Measurements from ENCODE around the gene LHFPL6. TPM values are rescaled to one million over a fixed set of nuclear protein-coding genes. Genes with fewer than 3 reads are reported as not detected.

LHFPL6 gene
- total and polyA plus RNA-seq, 12 donors: 41.5 to 65.8 (median 55.4) TPM

GRCh38 chr13:39618561-39618960 is 15.6 kb upstream of the LHFPL6 start:
- no peak for DNase-seq
- H3K4me1 ChIP-seq: peaks cover 0 to 8% (median 0%) of the 10 kb centered on the region in 9 donors
- ATAC-seq: no peak
- H3K27ac ChIP-seq: no peak overlapping the region
- no peak for TF ChIP-seq CTCF (IDR thresholded peaks at IDR 0.05)
- intact Hi-C loops (cut with DNase I): loop anchor here in 5 of 10 donors (5.0 to 10.0 kb wide), 5 partner anchors 344 to 566 kb away; no protein-coding TSS in a partner anchor
- 57 to 72% methylated on average over 1 of the region's 1 CpG for WGBS, 2 donors
- no peaks in the 10 kb centered on the region for H3K36me3 ChIP-seq
- H3K9me3 ChIP-seq: no peaks in the 10 kb centered on the region
- no peak overlapping the region for H3K4me3 ChIP-seq
- H3K27me3 ChIP-seq: no peaks in the 10 kb centered on the region

- peak; percentile 81 to 96 (median 92) for TF ChIP-seq CTCF (IDR thresholded peaks at IDR 0.05)
- intact Hi-C loops (cut with DNase I): loop anchor here in 8 of 10 donors (2.0 to 10.0 kb wide), 8 partner anchors 61 to 565 kb away; no protein-coding TSS in a partner anchor
- ATAC-seq (peak; percentile 68 to 87 (median 82)), DNase-seq (peak in 1 of 2 donors; percentile 70)
- 35 to 37% methylated on average over 10 of the region's 10 CpGs for WGBS, 2 donors
- Histone ChIP-seq H3K4me3 (no peak overlapping the region), H3K9me3 (no peaks in the 10 kb centered on the region), H3K27me3 (no peaks in the 10 kb centered on the region), H3K36me3 (no peaks in the 10 kb centered on the region), H3K4me1 (peaks cover 0 to 12% (median 0%) of the 10 kb centered on the region in 9 donors), H3K27ac (no peak overlapping the region)
These were observed 13.2 kb upstream of the LHFPL6 start for GRCh38 chr13:39616087-39616694.

- no peaks in the 10 kb centered on the region for H3K36me3 ChIP-seq
- peaks cover 0 to 12% (median 0%) of the 10 kb centered on the region in 9 donors for H3K4me1 ChIP-seq
- no peaks in the 10 kb centered on the region for H3K27me3 ChIP-seq
- TF ChIP-seq CTCF (IDR thresholded peaks at IDR 0.05): peak; percentile 83 to 95 (median 88)
- DNase-seq (peak in 1 of 2 donors; percentile 82), ATAC-seq (peak in 6 of 8 donors; percentile 41 to 72 (median 61))
- no peak overlapping the region for H3K27ac ChIP-seq
- intact Hi-C loops (cut with DNase I): loop anchor here in 9 of 10 donors (1.0 to 10.0 kb wide), 9 partner anchors 337 to 560 kb away; no protein-coding TSS in a partner anchor
- H3K9me3 ChIP-seq: no peaks in the 10 kb centered on the region
- no peak overlapping the region for H3K4me3 ChIP-seq
- 50 to 62% methylated on average over 5 of the region's 5 CpGs for WGBS, 2 donors
These were observed 9.1 kb upstream of the LHFPL6 start for GRCh38 chr13:39612023-39612637.

- WGBS, 2 donors: 98% methylated on average over 4 of the region's 4 CpGs
- H3K27ac ChIP-seq: no peak overlapping the region
- H3K4me1 ChIP-seq: peaks cover 0 to 16% (median 5%) of the 10 kb centered on the region in 9 donors
- no peak for TF ChIP-seq CTCF (IDR thresholded peaks at IDR 0.05)
- peaks cover 0 to 18% (median 0%) of the 10 kb centered on the region in 7 donors for H3K27me3 ChIP-seq
- DNase-seq (no peak), ATAC-seq (no peak)
- H3K36me3 ChIP-seq: no peaks in the 10 kb centered on the region
- intact Hi-C loops (cut with DNase I): no loop called here
- H3K9me3 ChIP-seq: no peaks in the 10 kb centered on the region
- H3K4me3 ChIP-seq: no peak overlapping the region
These were observed 4.9 kb upstream of the LHFPL6 start for GRCh38 chr13:39607876-39608275.

Data from heart right ventricle (tissue), 16 donors.